WTC11 (cell line): ENCODE measurements around the gene KSR1. TPM values are rescaled to one million over a fixed set of nuclear protein-coding genes. Genes with fewer than 3 reads are reported as not detected.

Experiments used
- ATAC-seq: fragments of 200-7000 bp; cut with Tn5 transposase; 2 replicates; pipeline ENCODE4 v1.10.0; 2021; ENCODE audit warnings: mild to moderate bottlenecking, moderate library complexity
- CTCF ChIA-PET: fragments of 300-600 bp; sonication (Branson Sonifier 250); formaldehyde crosslinking; loops from one replicate; lab custom pipeline; 2021; ENCODE audit warnings: antibody characterized with exemption; lab: Charles Lee
- POLR2A ChIA-PET: fragments of 350-600 bp; sonication (Branson Sonifier 250); formaldehyde crosslinking; loops from one replicate; lab custom pipeline; 2021; ENCODE audit warnings: antibody characterized with exemption; lab: Charles Lee
- DNase-seq: peaks from one replicate; pipeline ENCODE4 v3.0.0; 2021; ENCODE audit warnings: low spot score
- H3K27ac Mint-ChIP-seq: 2 replicates; pipeline ENCODE4 v1.8.0; 2021; ENCODE audit warnings: mixed read lengths
- H3K27me3 Mint-ChIP-seq: 2 replicates; pipeline ENCODE4 v1.8.0; 2021; ENCODE audit warnings: low read depth, mild to moderate bottlenecking, moderate library complexity, mixed read lengths
- H3K36me3 Mint-ChIP-seq: 2 replicates; pipeline ENCODE4 v1.8.0; 2021; ENCODE audit warnings: mixed read lengths
- H3K4me1 Mint-ChIP-seq: 2 replicates; pipeline ENCODE4 v1.8.0; 2022; ENCODE audit warnings: mixed read lengths
- H3K4me3 Mint-ChIP-seq: 2 replicates; pipeline ENCODE4 v1.8.0; 2021; ENCODE audit warnings: mild to moderate bottlenecking, moderate library complexity, mixed read lengths
- H3K9me3 Mint-ChIP-seq: 2 replicates; pipeline ENCODE4 v1.8.0; 2021; ENCODE audit warnings: mixed read lengths
- ARID4B ChIP-seq: sonication (generic); formaldehyde crosslinking; IDR thresholded peaks from 2 replicates; pipeline ENCODE4 v1.8.0; 2023; ENCODE audit warnings: missing genetic modification reagents, mild to moderate bottlenecking, borderline replicate concordance
- CREB1 ChIP-seq: sonication (generic); formaldehyde crosslinking; IDR thresholded peaks from 2 replicates; pipeline ENCODE4 v1.8.0; 2023; ENCODE audit warnings: mild to moderate bottlenecking, missing genetic modification reagents
- CREM ChIP-seq: sonication (generic); formaldehyde crosslinking; IDR thresholded peaks from 2 replicates; pipeline ENCODE4 v1.8.1; 2022; ENCODE audit warnings: mild to moderate bottlenecking, missing genetic modification reagents, moderate library complexity
- FOXJ3 ChIP-seq: sonication (generic); formaldehyde crosslinking; IDR thresholded peaks from 2 replicates; pipeline ENCODE4 v1.9.0; 2021; ENCODE audit warnings: missing genetic modification reagents, mild to moderate bottlenecking, borderline replicate concordance
- MLX ChIP-seq: sonication (generic); formaldehyde crosslinking; IDR thresholded peaks from 2 replicates; pipeline ENCODE4 v1.8.1; 2023; ENCODE audit warnings: mild to moderate bottlenecking, missing genetic modification reagents, moderate library complexity
- NFE2L1 ChIP-seq: sonication (generic); formaldehyde crosslinking; IDR thresholded peaks from 2 replicates; pipeline ENCODE4 v1.8.1; 2023; ENCODE audit warnings: missing genetic modification reagents
- NR3C1 ChIP-seq: sonication (generic); formaldehyde crosslinking; conservative IDR thresholded peaks from 2 replicates; pipeline ENCODE4 v1.8.1; 2023; ENCODE audit warnings: low read depth, mild to moderate bottlenecking, missing genetic modification reagents
- PRRX2 ChIP-seq: fragments of 250-450 bp; sonication (Bioruptor Pico); IDR thresholded peaks from 2 replicates; pipeline ENCODE4 v1.8.0; 2021; ENCODE audit warnings: mild to moderate bottlenecking
- RELA ChIP-seq: sonication (generic); formaldehyde crosslinking; IDR thresholded peaks from 2 replicates; pipeline ENCODE4 v1.8.1; 2022; ENCODE audit warnings: missing genetic modification reagents, mild to moderate bottlenecking, borderline replicate concordance
- SOX15 ChIP-seq: fragments of 250-450 bp; sonication (Bioruptor Pico); IDR thresholded peaks from 2 replicates; pipeline ENCODE4 v1.9.0; 2021; ENCODE audit warnings: mild to moderate bottlenecking
- ZBTB21 ChIP-seq: sonication (generic); formaldehyde crosslinking; IDR thresholded peaks from 2 replicates; pipeline ENCODE4 v1.8.1; 2023; ENCODE audit warnings: mild to moderate bottlenecking, missing genetic modification reagents, borderline replicate concordance
- ZNF121 ChIP-seq: sonication (generic); formaldehyde crosslinking; IDR thresholded peaks from 2 replicates; pipeline ENCODE4 v1.8.0; 2023; ENCODE audit warnings: missing genetic modification reagents
- ZNF232 ChIP-seq: sonication (generic); formaldehyde crosslinking; IDR thresholded peaks from 2 replicates; pipeline ENCODE4 v1.8.0; 2022; ENCODE audit warnings: mild to moderate bottlenecking, missing genetic modification reagents
- ZNF416 ChIP-seq: fragments of 250-450 bp; sonication (Bioruptor Pico); IDR thresholded peaks from 2 replicates; pipeline ENCODE4 v1.9.0; 2021; ENCODE audit warnings: mild to moderate bottlenecking, inconsistent platforms
- ZNF423 ChIP-seq: fragments of 250-450 bp; sonication (Bioruptor Pico); IDR thresholded peaks from 2 replicates; pipeline ENCODE4 v2.1.2; 2022; ENCODE audit warnings: mild to moderate bottlenecking, moderate library complexity
- total RNA-seq: library from RNA; stranded (reverse); gene quantifications from 3 replicates; pipeline ENCODE4 v1.2.3, GENCODE V29; 2021
- TF ChIP-seq, protein P1 (sequence below): sonication (generic); formaldehyde crosslinking; IDR thresholded peaks from 2 replicates; pipeline ENCODE4 v1.8.0; 2022; ENCODE audit warnings: missing genetic modification reagents
- TF ChIP-seq, protein P2 (sequence below): sonication (generic); formaldehyde crosslinking; IDR thresholded peaks from 2 replicates; pipeline ENCODE4 v1.8.1; 2022; ENCODE audit warnings: low read depth, missing genetic modification reagents, borderline replicate concordance

KSR1 gene
- total RNA-seq, 1 experiment from 2014 or later = 45.5 TPM

DNA sequence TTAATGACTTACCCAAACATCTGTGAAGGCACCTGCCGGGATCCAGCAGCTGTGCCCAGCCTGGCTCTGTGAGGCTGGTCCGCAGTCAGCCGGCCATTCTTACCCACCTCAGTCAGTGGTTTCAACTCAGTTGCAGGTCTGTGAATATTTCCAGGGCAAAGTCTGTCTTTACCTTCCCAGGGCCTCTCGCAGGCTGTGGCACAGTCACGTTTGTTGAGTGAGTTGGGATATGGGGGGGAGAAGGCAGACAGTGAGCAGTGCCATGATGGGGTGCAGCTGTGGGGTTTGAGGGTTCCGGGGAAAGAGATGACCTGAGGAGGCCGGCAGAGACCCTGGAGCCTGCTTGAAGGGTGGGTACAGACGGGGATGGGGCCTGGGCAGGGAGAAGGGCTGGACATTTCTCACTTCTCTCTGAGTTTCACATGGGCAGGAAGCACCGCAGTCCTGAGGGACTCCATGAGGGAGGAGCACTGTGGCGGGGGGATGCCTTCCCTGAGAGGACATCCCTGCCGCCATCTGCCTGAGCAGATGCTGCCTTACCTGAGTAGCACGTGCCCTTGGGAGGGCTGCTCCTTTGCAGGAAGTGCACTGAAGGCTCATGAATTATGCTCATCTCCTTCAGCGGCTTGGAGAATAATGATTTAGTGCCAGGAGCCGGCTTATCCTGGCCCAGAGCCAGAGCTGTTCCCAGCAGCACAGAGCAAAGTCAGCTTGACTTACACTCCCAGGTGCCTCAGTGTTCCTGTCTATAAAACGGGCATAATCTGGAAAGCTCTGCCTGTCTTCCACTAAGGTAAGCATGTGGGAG, 48.1 kb downstream of the KSR1 start:
- peaks cover 40% of the 10 kb centered on the region for H3K36me3 Mint-ChIP-seq
- H3K4me3 Mint-ChIP-seq = no peak overlapping the region
- ATAC-seq (no peak), DNase-seq (no peak)
- ChIA-PET POLR2A (no interaction called here), CTCF (interaction anchor here (1.3 kb wide), 1 partner anchor 99 kb away, joined by 3 read pairs; no protein-coding TSS in a partner anchor)
- peaks cover 31% of the 10 kb centered on the region for H3K9me3 Mint-ChIP-seq
- peaks cover 43% of the 10 kb centered on the region for H3K4me1 Mint-ChIP-seq
- TF ChIP-seq, protein P1, sequence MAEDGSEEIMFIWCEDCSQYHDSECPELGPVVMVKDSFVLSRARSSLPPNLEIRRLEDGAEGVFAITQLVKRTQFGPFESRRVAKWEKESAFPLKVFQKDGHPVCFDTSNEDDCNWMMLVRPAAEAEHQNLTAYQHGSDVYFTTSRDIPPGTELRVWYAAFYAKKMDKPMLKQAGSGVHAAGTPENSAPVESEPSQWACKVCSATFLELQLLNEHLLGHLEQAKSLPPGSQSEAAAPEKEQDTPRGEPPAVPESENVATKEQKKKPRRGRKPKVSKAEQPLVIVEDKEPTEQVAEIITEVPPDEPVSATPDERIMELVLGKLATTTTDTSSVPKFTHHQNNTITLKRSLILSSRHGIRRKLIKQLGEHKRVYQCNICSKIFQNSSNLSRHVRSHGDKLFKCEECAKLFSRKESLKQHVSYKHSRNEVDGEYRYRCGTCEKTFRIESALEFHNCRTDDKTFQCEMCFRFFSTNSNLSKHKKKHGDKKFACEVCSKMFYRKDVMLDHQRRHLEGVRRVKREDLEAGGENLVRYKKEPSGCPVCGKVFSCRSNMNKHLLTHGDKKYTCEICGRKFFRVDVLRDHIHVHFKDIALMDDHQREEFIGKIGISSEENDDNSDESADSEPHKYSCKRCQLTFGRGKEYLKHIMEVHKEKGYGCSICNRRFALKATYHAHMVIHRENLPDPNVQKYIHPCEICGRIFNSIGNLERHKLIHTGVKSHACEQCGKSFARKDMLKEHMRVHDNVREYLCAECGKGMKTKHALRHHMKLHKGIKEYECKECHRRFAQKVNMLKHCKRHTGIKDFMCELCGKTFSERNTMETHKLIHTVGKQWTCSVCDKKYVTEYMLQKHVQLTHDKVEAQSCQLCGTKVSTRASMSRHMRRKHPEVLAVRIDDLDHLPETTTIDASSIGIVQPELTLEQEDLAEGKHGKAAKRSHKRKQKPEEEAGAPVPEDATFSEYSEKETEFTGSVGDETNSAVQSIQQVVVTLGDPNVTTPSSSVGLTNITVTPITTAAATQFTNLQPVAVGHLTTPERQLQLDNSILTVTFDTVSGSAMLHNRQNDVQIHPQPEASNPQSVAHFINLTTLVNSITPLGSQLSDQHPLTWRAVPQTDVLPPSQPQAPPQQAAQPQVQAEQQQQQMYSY (CRISPR knock-in tag) = no peak
- no peak for TF ChIP-seq ZBTB21
- TF ChIP-seq, protein P2, sequence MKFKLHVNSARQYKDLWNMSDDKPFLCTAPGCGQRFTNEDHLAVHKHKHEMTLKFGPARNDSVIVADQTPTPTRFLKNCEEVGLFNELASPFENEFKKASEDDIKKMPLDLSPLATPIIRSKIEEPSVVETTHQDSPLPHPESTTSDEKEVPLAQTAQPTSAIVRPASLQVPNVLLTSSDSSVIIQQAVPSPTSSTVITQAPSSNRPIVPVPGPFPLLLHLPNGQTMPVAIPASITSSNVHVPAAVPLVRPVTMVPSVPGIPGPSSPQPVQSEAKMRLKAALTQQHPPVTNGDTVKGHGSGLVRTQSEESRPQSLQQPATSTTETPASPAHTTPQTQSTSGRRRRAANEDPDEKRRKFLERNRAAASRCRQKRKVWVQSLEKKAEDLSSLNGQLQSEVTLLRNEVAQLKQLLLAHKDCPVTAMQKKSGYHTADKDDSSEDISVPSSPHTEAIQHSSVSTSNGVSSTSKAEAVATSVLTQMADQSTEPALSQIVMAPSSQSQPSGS (CRISPR knock-in tag) = no peak
- TF ChIP-seq NFE2L1 (CRISPR knock-in tag) = no peak
- TF ChIP-seq ARID4B (CRISPR knock-in tag) = no peak
- TF ChIP-seq MLX = no peak
- no peak for TF ChIP-seq CREM (CRISPR knock-in tag)
- TF ChIP-seq ZNF416 (CRISPR knock-in tag) = no peak
- no peak for TF ChIP-seq SOX15 (CRISPR knock-in tag)
- TF ChIP-seq ZNF232 (CRISPR knock-in tag) = no peak
- TF ChIP-seq NR3C1 (CRISPR knock-in tag) = no peak
- TF ChIP-seq RELA (CRISPR knock-in tag) = no peak
- no peak for TF ChIP-seq ZNF423 (CRISPR knock-in tag)
- TF ChIP-seq ZNF121 (CRISPR knock-in tag) = no peak
- TF ChIP-seq CREB1 (CRISPR knock-in tag) = no peak
- no peak for TF ChIP-seq FOXJ3 (CRISPR knock-in tag)
- TF ChIP-seq PRRX2 (CRISPR knock-in tag) = no peak
- H3K27ac Mint-ChIP-seq = 0 out of 2 replicates have a peak overlapping the region, but pooled peaks have one; percentile 89
- no peaks in the 10 kb centered on the region for H3K27me3 Mint-ChIP-seq
